Effector memory CD4-positive, alpha-beta T cell (primary cell): ENCODE data around the gene DCTN2.
"Not testable (repeated sequence)": the region's sequence is repeated elsewhere in the genome, so short reads cannot be mapped to it uniquely, and the experiment has no call there.

Source experiments
- DNase-seq, 3 donors: peaks; one replicate each; pipeline ENCODE4 v3.0.0-alpha.2; 2020
- H3K27ac ChIP-seq: 2 replicates; pipeline ENCODE4 v1.7.0; 2013; ENCODE audit warnings: mild to moderate bottlenecking, low read length, moderate library complexity; ENCODE audit not compliant: insufficient read depth, poor library complexity, severe bottlenecking
- H3K27me3 ChIP-seq: replicated peaks from 2 replicates; pipeline ENCODE4 v1.7.0; 2013; ENCODE audit warnings: mild to moderate bottlenecking, low read length; ENCODE audit not compliant: insufficient read depth, control insufficient read depth, poor library complexity, severe bottlenecking
- H3K36me3 ChIP-seq: 2 replicates; pipeline ENCODE4 v1.7.0; 2013; ENCODE audit warnings: mild to moderate bottlenecking, low read length, moderate library complexity; ENCODE audit not compliant: control insufficient read depth, insufficient read depth
- H3K4me1 ChIP-seq: 2 replicates; pipeline ENCODE4 v1.7.0; 2013; ENCODE audit warnings: low read length, mild to moderate bottlenecking; ENCODE audit not compliant: control insufficient read depth, insufficient read depth, poor library complexity, severe bottlenecking
- H3K4me3 ChIP-seq: 2 replicates; pipeline ENCODE4 v1.7.0; 2013; ENCODE audit warnings: low read length, low read depth, mild to moderate bottlenecking; ENCODE audit not compliant: insufficient read depth, poor library complexity, severe bottlenecking
- H3K9me3 ChIP-seq: 2 replicates; pipeline ENCODE4 v1.7.0; 2013; ENCODE audit warnings: mild to moderate bottlenecking, low read length, moderate library complexity; ENCODE audit not compliant: control insufficient read depth

The DCTN2 gene

GRCh38 chr12:57576613-57577160, 29.7 kb upstream of the DCTN2 start:
- H3K27me3 ChIP-seq, result no peaks in the 10 kb centered on the region
- H3K4me3 ChIP-seq, result no peak overlapping the region
- H3K36me3 ChIP-seq, result no peaks in the 10 kb centered on the region
- H3K27ac ChIP-seq, result no peak overlapping the region
- no peak for DNase-seq
- H3K4me1 ChIP-seq, result no peaks in the 10 kb centered on the region
- no peaks in the 10 kb centered on the region for H3K9me3 ChIP-seq

- Histone ChIP-seq H3K27me3 (no peaks in the 10 kb centered on the region), H3K4me1 (no peaks in the 10 kb centered on the region), H3K27ac (no peak overlapping the region), H3K36me3 (no peaks in the 10 kb centered on the region), H3K9me3 (no peaks in the 10 kb centered on the region), H3K4me3 (no peak overlapping the region)
- no peak for DNase-seq
Observed at GRCh38 chr12:57575771-57576612, 29.0 kb upstream of the DCTN2 start.

- H3K9me3 ChIP-seq, result no peaks in the 10 kb centered on the region
- H3K36me3 ChIP-seq, result no peaks in the 10 kb centered on the region
- H3K27me3 ChIP-seq, result no peaks in the 10 kb centered on the region
- H3K4me1 ChIP-seq, result no peaks in the 10 kb centered on the region
- DNase-seq, result no peak
- H3K27ac ChIP-seq, result no peak overlapping the region
- no peak overlapping the region for H3K4me3 ChIP-seq
Observed at GRCh38 chr12:57574795-57575194, 27.8 kb upstream of the DCTN2 start.

DNA sequence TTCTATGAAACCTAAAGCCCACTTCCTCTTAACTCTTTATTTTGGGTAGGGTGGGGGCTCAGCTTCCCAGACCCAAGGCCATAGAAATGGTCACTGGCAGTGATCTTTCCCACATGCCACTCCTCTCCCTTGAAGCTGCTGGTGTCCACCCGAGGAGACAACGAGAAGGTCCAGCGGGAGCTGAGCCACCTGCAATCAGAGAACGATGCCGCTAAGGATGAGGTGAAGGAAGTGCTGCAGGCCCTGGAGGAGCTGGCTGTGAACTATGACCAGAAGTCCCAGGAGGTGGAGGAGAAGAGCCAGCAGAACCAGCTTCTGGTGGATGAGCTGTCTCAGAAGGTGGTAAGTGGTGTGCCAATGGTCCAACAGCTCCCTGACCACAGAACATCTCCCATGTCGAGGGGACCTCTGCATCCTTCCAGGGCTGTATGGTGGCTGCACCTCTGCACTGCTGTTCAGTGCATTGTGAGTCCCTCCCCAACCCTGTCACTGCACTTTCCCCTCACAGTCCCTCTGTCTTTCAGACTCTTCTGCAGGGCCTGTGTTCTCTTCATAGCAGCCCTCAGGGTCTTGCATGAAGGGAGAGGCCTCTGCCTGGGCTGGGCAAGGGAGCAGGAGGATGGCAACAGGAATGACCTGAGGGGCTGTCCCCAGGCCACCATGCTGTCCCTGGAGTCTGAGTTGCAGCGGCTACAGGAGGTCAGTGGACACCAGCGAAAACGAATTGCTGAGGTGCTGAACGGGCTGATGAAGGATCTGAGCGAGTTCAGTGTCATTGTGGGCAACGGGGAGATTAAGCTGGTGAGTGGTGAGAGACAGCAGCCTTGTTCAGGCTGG, 25.2 kb upstream of the DCTN2 start:
- no peaks in the 10 kb centered on the region for H3K27me3 ChIP-seq
- no peaks in the 10 kb centered on the region for H3K4me1 ChIP-seq
- H3K4me3 ChIP-seq, result no peak overlapping the region
- no peaks in the 10 kb centered on the region for H3K9me3 ChIP-seq
- no peak for DNase-seq
- no peaks in the 10 kb centered on the region for H3K36me3 ChIP-seq
- H3K27ac ChIP-seq, result no peak overlapping the region

DNA sequence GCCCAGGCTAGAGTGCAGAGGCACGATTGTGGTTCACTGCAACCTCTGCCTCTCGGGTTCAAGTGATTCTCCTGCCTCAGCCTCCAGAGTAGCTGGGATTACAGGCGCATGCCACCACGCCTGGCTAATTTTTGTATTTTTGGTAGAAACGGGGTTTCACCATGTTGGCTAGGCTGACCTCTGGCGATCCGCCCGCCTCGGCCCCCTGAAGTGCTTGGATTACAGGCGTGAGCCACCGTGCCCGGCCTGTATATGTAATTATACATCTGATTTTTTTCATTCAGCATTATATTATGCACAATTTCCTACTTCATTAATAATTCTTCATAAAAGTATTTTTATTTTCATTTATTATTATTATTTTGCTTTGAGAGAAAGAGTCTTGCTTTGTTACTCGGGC, 23.4 kb upstream of the DCTN2 start:
- not testable (repeated sequence) for H3K27ac ChIP-seq, DNase-seq, H3K4me1 ChIP-seq, H3K36me3 ChIP-seq, H3K27me3 ChIP-seq, H3K4me3 ChIP-seq, H3K9me3 ChIP-seq

DNA sequence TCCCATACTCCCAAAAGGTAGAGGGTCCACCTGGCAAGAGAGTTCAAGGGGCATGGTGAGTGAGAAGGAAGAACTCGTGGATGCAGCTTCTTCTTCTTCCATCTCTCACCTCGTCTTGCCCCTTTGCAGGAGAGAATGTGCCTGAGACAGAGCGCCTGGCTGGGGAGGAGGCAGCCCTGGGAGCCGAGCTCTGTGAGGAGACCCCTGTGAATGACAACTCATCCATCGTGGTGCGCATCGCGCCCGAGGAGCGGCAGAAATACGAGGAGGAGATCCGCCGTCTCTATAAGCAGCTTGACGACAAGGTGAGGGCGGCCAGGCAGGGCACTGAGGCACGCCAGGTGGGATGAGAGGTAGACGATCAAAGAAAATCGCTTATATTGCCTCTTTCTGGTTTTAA, 22.9 kb upstream of the DCTN2 start:
- Histone ChIP-seq H3K27ac (no peak overlapping the region), H3K4me3 (no peak overlapping the region), H3K27me3 (no peaks in the 10 kb centered on the region), H3K9me3 (no peaks in the 10 kb centered on the region), H3K4me1 (no peaks in the 10 kb centered on the region), H3K36me3 (no peaks in the 10 kb centered on the region)
- DNase-seq, result no peak

DNA sequence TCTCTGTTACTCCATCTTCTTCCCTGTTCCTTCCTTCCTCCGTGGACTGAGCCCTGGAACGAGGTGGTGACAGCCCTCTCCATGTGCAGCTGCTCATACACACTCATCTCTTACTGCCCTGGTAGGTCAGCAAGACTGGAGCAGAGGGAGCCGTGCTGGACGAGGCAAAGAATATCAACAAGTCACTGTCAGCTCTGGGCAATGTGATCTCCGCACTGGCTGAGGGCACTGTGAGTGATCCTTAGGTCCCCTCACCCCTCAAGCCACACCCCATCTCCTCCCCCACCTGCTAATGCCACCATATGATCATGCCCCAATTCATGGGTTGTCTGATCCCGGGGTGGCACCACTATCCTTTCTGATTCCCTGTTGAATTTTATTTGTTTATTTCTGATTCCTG, 21.8 kb upstream of the DCTN2 start:
- Histone ChIP-seq H3K4me3 (no peak overlapping the region), H3K27ac (no peak overlapping the region), H3K4me1 (no peaks in the 10 kb centered on the region), H3K9me3 (no peaks in the 10 kb centered on the region), H3K27me3 (no peaks in the 10 kb centered on the region), H3K36me3 (no peaks in the 10 kb centered on the region)
- DNase-seq, result no peak

DNA sequence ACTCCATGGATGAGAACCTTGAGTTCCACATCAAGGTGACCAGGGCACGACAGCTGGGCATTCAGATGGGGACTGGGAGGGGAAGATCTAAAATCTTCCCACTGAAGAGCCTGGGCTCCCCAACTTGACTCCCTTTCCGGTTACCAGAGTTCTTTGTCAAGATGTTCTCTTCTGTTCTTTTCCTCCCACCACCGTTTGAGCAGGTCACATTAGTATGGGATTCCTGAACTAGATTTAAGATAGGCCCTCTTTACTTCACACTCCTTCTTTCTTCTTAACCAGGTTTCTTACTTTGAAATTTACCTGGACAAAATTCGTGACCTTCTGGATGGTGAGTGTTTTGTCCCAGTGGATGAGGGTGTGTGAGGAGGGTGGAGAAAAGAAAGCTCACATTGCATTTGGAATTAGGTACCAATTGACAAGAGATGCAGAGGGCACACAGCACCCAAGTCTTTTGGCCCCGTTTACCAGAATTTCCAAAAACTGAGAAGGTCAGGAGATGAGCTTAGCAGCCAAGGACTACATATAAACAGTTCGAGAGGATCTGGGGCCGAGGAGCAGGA, 17.3 kb upstream of the DCTN2 start:
- H3K4me3 ChIP-seq, result no peak overlapping the region
- no peak overlapping the region for H3K27ac ChIP-seq
- H3K9me3 ChIP-seq, result no peaks in the 10 kb centered on the region
- no peaks in the 10 kb centered on the region for H3K36me3 ChIP-seq
- H3K4me1 ChIP-seq, result no peaks in the 10 kb centered on the region
- DNase-seq, result no peak
- no peaks in the 10 kb centered on the region for H3K27me3 ChIP-seq

DNA sequence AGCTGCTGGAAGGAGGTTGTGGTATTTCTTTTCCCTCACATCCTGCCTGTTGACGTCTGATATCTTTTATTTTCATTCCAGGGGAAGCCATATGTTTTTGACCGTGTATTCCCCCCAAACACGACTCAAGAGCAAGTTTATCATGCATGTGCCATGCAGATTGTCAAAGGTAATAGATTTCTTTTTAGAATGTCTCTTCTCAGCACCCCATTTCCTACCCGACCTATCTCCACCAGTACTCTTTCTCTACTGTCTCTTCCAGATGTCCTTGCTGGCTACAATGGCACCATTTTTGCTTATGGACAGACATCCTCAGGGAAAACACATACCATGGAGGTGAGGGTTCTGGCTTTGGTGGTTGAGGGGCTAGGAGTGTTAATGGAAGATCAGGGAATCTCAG, 16.4 kb upstream of the DCTN2 start:
- H3K36me3 ChIP-seq, result no peaks in the 10 kb centered on the region
- DNase-seq, result no peak
- no peak overlapping the region for H3K4me3 ChIP-seq
- H3K9me3 ChIP-seq, result no peaks in the 10 kb centered on the region
- H3K27me3 ChIP-seq, result no peaks in the 10 kb centered on the region
- H3K4me1 ChIP-seq, result no peaks in the 10 kb centered on the region
- H3K27ac ChIP-seq, result no peak overlapping the region

GRCh38 chr12:57561117-57561516, 14.1 kb upstream of the DCTN2 start:
- H3K27me3 ChIP-seq, H3K36me3 ChIP-seq, H3K27ac ChIP-seq, DNase-seq, H3K4me3 ChIP-seq, H3K9me3 ChIP-seq, H3K4me1 ChIP-seq: not testable (repeated sequence)
